Fibroblast of lung (primary cell): ENCODE results near the gene PROX2. TPM values are rescaled to one million over a fixed set of nuclear protein-coding genes. Genes with fewer than 3 reads are reported as not detected.

ENCODE experiments used
- DNase-seq, 2 donors: peaks; one replicate each; pipeline versions ENCODE4 v3.0.0 to v3.0.0-alpha.2; 2010; ENCODE audit warnings: low read depth in 2 of 2
- H2AFZ ChIP-seq: 2 replicates; pipeline ENCODE4 v1.5.1; 2012; ENCODE audit warnings: low read length, control low read depth, inconsistent platforms
- H3K27ac ChIP-seq: 2 replicates; pipeline ENCODE4 v1.5.1; 2011; ENCODE audit warnings: low read length, control low read depth; ENCODE audit not compliant: insufficient read depth
- H3K27me3 ChIP-seq: 2 replicates; pipeline ENCODE4 v1.5.1; 2011; ENCODE audit warnings: mild to moderate bottlenecking, low read length; ENCODE audit not compliant: control insufficient read depth, insufficient read depth
- H3K36me3 ChIP-seq: 2 replicates; pipeline ENCODE4 v1.5.1; 2011; ENCODE audit warnings: low read length; ENCODE audit not compliant: control insufficient read depth, insufficient read depth
- H3K4me1 ChIP-seq: 2 replicates; pipeline ENCODE4 v1.5.1; 2011; ENCODE audit warnings: low read length; ENCODE audit not compliant: control insufficient read depth, insufficient read depth; ENCODE audit errors: extremely low read depth
- H3K4me2 ChIP-seq: 2 replicates; pipeline ENCODE4 v1.5.1; 2011; ENCODE audit warnings: low read length, control low read depth; ENCODE audit not compliant: insufficient read depth; ENCODE audit errors: extremely low read depth
- H3K4me3 ChIP-seq, 4 experiments: fragments of 200-600 bp in 1 of 4; sonication (generic) in 1 of 4; replicated peaks in 1 of 4; 2 replicates each; pipeline ENCODE4 v1.5.1; 2011 to 2016; ENCODE audit warnings: low read length in 4 of 4, low read depth in 3 of 4, mild to moderate bottlenecking in 3 of 4, control low read depth in 2 of 4, inconsistent platforms in 1 of 4, mixed read lengths in 1 of 4; ENCODE audit not compliant: insufficient read depth in 1 of 4; ENCODE audit errors: control extremely low read depth in 1 of 4
- H3K79me2 ChIP-seq: 2 replicates; pipeline ENCODE4 v1.5.1; 2012; ENCODE audit warnings: mild to moderate bottlenecking, low read length, inconsistent platforms; ENCODE audit not compliant: control insufficient read depth, insufficient read depth
- H3K9ac ChIP-seq: 2 replicates; pipeline ENCODE4 v1.5.1; 2011; ENCODE audit warnings: mild to moderate bottlenecking, low read length, control low read depth; ENCODE audit not compliant: insufficient read depth
- H3K9me3 ChIP-seq: 2 replicates; pipeline ENCODE4 v1.5.1; 2012; ENCODE audit warnings: low read depth, low read length; ENCODE audit not compliant: control insufficient read depth, insufficient read depth
- H4K20me1 ChIP-seq: 2 replicates; pipeline ENCODE4 v1.5.1; 2011; ENCODE audit warnings: low read length; ENCODE audit not compliant: control insufficient read depth, insufficient read depth; ENCODE audit errors: extremely low read depth
- CTCF ChIP-seq, 2 donors: IDR thresholded peaks in 1 of 2; conservative IDR thresholded peaks in 1 of 2; 1 replicate in 1 of 2; 2 replicates in 1 of 2; pipeline ENCODE4 v1.5.1; 2011 to 2012; ENCODE audit warnings: low read length in 2 of 2, control low read depth in 1 of 2, inconsistent platforms in 1 of 2, low read depth in 1 of 2, mild to moderate bottlenecking in 1 of 2
- EZH2 ChIP-seq: IDR thresholded peaks from 2 replicates; pipeline ENCODE4 v1.5.1; 2012; ENCODE audit warnings: low read length, control low read depth, mild to moderate bottlenecking; ENCODE audit errors: missing control alignments
- polyA plus RNA-seq, 2 donors: library from polyadenylated mRNA; depleted of rRNA in 1 of 2; stranded (reverse) in 1 of 2; unstranded in 1 of 2; fragments of >200 nt; gene quantifications; 2 replicates each; pipeline ENCODE4 v1.2.1, GENCODE V29; 2011 to 2012; ENCODE audit warnings: missing spikeins in 1 of 2
- total RNA-seq: library from RNA; depleted of rRNA; stranded (reverse); fragments of >200 nt; gene quantifications from 2 replicates; pipeline ENCODE4 v1.2.1, GENCODE V29; 2014

The PROX2 gene
- total and polyA plus RNA-seq, 2 donors (not counting 1 experiment from before 2014, with no cell fraction given) = 0.01 TPM; not detected in 1

- TF ChIP-seq EZH2 = no peak
- no peak for TF ChIP-seq CTCF (conservative IDR thresholded peaks at IDR 0.05 in 1 of 2, IDR thresholded peaks at IDR 0.05 in 1 of 2; ENCODE audit: low read depth in 1 of 2, low read length in 2 of 2)
- H4K20me1 ChIP-seq = no peaks in the 10 kb centered on the region
Measured at GRCh38 chr14:74841230-74842207, 34.4 kb downstream of the PROX2 start.

GRCh38 chr14:74840603-74841030 is 35.3 kb downstream of the PROX2 start:
- peaks cover 20% of the 10 kb centered on the region for H3K4me1 ChIP-seq
- no peaks in the 10 kb centered on the region for H3K79me2 ChIP-seq
- H3K27me3 ChIP-seq = no peaks in the 10 kb centered on the region
- H3K36me3 ChIP-seq = no peaks in the 10 kb centered on the region
- H3K9ac ChIP-seq = no peak overlapping the region
- TF ChIP-seq EZH2 (no peak), CTCF (conservative IDR thresholded peaks at IDR 0.05 in 1 of 2, IDR thresholded peaks at IDR 0.05 in 1 of 2; ENCODE audit: low read depth in 1 of 2, low read length in 2 of 2) (no peak)
- H4K20me1 ChIP-seq = no peaks in the 10 kb centered on the region
- no peak overlapping the region for H3K27ac ChIP-seq
- no peak for DNase-seq
- H3K9me3 ChIP-seq = no peaks in the 10 kb centered on the region
- H2AFZ ChIP-seq = no peak overlapping the region
- H3K4me3 ChIP-seq = no peak overlapping the region
- H3K4me2 ChIP-seq = no peak overlapping the region

More at GRCh38 chr14:74841230-74842207, 34.4 kb downstream of the PROX2 start:
- no peak overlapping the region for H3K4me3 ChIP-seq
- H2AFZ ChIP-seq = no peak overlapping the region
- H3K4me2 ChIP-seq = no peak overlapping the region
- no peaks in the 10 kb centered on the region for H3K9me3 ChIP-seq
- no peak overlapping the region for H3K9ac ChIP-seq
- H3K27ac ChIP-seq = no peak overlapping the region
- DNase-seq = no peak
- H3K79me2 ChIP-seq = no peaks in the 10 kb centered on the region
- H3K27me3 ChIP-seq = no peaks in the 10 kb centered on the region
- H3K36me3 ChIP-seq = no peaks in the 10 kb centered on the region
- peaks cover 22% of the 10 kb centered on the region for H3K4me1 ChIP-seq

GRCh38 chr14:74838166-74838565 is 37.8 kb downstream of the PROX2 start:
- H3K27me3 ChIP-seq = no peaks in the 10 kb centered on the region
- no peak overlapping the region for H3K9ac ChIP-seq
- peak overlapping the region; percentile 23 for H3K27ac ChIP-seq
- H2AFZ ChIP-seq = no peak overlapping the region
- H3K4me2 ChIP-seq = peak overlapping the region; percentile 54
- no peaks in the 10 kb centered on the region for H3K9me3 ChIP-seq
- peak overlapping the region in 3 of 4 experiments; percentile 5 to 14 (median 9) for H3K4me3 ChIP-seq
- DNase-seq = no peak
- no peak for TF ChIP-seq EZH2
- TF ChIP-seq CTCF (conservative IDR thresholded peaks at IDR 0.05 in 1 of 2, IDR thresholded peaks at IDR 0.05 in 1 of 2; ENCODE audit: low read depth in 1 of 2, low read length in 2 of 2) = no peak
- no peaks in the 10 kb centered on the region for H3K36me3 ChIP-seq
- H4K20me1 ChIP-seq = no peaks in the 10 kb centered on the region
- peaks cover 16% of the 10 kb centered on the region for H3K4me1 ChIP-seq
- H3K79me2 ChIP-seq = no peaks in the 10 kb centered on the region
